COR-L47 (cell line): Measurements from ENCODE around the gene ABCC6.
A peak's percentile ranks its signal among the peaks of the same experiment; 100 is the strongest.

Source experiments
- DNase-seq: peaks from one replicate; lab custom pipeline; 2025; lab: John Stamatoyannopoulos, UW

ABCC6 gene

GRCh38 chr16:16141784-16142396, 81.4 kb downstream of the ABCC6 start:
- no peak for DNase-seq

DNA sequence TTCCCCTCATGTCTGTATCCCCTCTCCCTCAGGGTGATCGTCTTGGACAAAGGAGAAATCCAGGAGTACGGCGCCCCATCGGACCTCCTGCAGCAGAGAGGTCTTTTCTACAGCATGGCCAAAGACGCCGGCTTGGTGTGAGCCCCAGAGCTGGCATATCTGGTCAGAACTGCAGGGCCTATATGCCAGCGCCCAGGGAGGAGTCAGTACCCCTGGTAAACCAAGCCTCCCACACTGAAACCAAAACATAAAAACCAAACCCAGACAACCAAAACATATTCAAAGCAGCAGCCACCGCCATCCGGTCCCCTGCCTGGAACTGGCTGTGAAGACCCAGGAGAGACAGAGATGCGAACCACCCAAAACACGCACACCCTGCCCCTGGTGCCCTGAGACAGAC, 82.2 kb downstream of the ABCC6 start:
- DNase-seq = no peak

DNA sequence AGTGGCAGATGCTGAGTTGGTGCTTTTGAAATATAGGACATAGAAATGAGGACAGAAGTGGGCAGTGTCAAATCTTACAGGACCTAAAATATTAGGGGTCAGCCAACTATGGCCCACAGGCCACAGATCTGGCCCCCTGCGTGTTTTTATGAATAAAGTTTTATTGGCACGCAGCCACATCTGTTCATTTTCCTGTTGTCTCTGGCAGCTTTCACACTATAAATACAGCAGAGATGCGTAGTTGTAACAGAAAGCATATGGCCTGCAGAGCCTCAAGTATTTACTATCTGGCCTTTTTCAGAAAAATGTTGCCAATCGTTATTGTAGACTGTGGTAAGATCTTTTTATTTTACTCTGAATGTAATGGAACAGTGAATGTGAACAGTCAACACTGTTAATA, 82.8 kb downstream of the ABCC6 start:
- no peak for DNase-seq

DNA sequence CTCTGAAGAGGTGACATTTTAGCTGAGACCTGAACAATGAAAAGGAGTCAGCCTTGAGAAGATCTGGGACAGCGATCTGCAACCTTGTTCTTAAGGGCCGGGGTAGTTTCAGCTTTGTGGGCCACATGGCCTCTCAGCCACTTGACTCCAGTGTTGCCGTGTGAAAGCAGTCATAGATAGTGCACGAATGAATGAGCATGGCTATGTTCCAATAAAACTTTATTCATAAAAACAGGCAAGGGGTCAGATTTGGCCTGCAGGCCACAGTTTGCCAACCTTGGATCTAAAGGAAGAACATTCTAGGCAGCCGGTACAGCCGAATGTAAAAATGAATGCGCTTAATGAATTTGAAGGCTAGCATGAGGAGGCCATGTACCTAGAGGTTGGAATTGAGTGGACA, 83.5 kb downstream of the ABCC6 start:
- DNase-seq = no peak

DNA sequence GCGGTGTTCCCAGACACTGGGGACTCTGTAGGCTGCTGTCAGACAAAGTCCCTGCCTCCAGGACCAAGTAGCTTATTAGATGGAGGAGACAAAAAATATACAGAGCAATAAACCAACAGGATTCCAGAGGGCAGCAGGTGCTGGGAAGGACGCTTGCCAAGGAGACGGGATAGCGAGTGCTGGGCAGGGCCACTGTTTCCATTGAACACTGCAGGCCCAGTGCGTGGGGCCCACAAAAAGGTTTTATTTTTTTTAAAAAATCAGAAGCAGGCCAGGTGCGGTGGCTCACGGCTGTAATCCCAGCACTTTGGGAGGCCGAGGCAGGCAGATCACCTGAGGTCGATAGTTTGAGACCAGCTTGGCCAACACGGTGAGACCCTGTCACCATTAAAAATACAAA, 84.2 kb downstream of the ABCC6 start:
- DNase-seq = no peak

DNA sequence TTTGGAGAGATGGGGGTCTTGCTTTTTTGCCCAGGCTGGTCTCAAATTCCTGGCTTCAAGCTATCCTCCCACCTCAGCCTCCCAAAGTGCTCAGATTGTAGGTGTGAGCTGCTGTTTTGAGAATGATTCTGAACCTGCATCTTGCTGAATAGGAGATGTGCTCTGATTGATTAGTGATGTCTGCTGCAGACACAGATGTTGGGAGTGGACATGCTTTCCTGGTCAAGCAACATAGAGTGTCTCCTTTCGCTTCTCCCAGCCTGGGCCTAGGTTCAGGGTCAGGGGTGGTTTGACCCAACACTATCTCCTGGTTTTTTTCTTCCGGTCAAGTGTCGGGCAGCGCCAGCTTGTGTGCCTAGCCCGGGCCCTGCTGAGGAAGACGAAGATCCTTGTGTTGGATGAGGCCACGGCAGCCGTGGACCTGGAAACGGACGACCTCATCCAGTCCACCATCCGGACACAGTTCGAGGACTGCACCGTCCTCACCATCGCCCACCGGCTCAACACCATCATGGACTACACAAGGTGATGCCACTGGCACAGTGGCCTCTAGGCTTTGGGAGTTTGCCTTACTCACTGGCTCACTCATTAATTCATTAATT, 85.2 kb downstream of the ABCC6 start:
- DNase-seq = no peak

- DNase-seq = no peak
These were observed 86.2 kb downstream of the ABCC6 start for GRCh38 chr16:16137110-16137509.

- no peak for DNase-seq
These were observed 86.7 kb downstream of the ABCC6 start for GRCh38 chr16:16136588-16136987.

GRCh38 chr16:16133943-16134604, 89.2 kb downstream of the ABCC6 start:
- no peak for DNase-seq

DNA sequence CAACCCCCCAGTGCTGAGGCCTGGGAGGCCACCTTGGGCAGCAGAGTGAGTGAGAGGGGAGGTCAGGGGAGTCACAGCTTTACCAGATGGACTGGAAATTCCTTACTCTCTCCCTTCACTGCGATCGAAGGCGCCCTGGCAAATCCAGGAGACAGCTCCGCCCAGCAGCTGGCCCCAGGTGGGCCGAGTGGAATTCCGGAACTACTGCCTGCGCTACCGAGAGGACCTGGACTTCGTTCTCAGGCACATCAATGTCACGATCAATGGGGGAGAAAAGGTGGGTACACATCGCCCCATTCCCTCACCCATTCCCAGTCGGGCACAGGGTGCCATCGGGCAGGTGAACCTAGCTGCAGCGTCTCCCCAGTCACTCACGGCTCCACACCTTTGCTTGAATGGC, 91.6 kb downstream of the ABCC6 start:
- DNase-seq = no peak

DNA sequence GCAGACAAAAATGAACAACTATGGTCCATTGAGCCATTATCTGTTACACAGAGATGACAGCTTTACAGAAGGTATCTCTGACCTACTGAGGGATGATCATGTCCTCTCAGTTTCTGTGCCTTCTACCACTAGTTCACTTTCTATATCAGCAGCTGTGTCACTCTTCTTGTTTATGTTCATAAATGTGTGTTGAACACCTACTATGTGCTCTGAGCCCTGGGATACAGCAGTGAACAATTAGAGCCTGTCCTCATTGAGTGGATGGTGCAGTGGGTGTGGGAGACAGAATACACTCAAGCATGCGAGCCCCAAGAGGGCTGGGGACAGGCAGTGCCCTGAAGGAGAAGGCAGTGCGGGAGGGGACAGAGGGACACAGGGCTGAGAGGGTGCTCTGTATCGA, 92.1 kb downstream of the ABCC6 start:
- no peak for DNase-seq

- DNase-seq = peak; percentile 47
These were observed 95.7 kb downstream of the ABCC6 start for GRCh38 chr16:16127469-16128116.

- DNase-seq = no peak
These were observed 96.4 kb downstream of the ABCC6 start for GRCh38 chr16:16126896-16127295.

- DNase-seq = no peak
These were observed 98.3 kb downstream of the ABCC6 start for GRCh38 chr16:16124974-16125373.

DNA sequence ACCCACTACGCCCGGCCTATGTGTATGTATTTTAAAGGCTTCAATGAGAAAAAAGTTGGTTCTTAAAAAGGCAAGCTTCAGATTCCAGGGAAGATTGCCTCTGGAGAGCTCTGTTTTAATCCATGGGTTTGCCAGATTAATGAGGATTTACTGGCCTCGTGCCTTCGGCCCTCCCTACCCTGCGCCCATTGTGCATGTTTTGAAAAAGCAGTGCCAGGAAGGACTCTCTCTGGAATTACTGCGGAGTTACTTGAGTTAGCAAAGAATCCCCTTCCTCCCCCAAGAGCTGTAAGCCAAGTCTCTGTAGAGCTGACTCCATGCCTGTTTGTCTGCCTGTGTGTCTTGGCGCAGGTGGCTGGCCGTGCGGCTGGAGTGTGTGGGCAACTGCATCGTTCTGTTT, 98.9 kb downstream of the ABCC6 start:
- DNase-seq = no peak

DNA sequence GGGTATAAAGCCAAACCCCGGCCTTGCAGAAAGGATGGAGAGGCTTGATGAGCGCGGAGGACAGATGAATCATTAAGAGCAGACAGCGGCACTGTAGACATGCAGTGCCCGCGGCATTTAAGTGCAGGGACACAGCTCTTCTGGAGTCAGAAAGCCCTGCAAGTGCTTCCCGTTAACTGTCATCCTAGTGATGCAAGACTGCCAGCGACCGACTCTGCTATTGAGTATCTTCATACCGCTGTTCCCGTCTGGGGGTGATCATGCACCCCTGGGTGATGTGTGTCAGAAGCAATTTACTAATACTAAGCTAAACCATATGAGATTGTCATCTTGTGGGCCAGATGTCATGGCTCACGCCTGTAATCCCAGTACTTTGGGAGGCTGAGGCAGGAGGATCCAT, 101.0 kb downstream of the ABCC6 start:
- no peak for DNase-seq

GRCh38 chr16:16121185-16121727, 102.0 kb downstream of the ABCC6 start:
- DNase-seq = no peak

- DNase-seq = peak; percentile 90
These were observed 102.7 kb downstream of the ABCC6 start for GRCh38 chr16:16120382-16121184.

- DNase-seq = peak; percentile 88
These were observed 103.3 kb downstream of the ABCC6 start for GRCh38 chr16:16120044-16120381.

DNA sequence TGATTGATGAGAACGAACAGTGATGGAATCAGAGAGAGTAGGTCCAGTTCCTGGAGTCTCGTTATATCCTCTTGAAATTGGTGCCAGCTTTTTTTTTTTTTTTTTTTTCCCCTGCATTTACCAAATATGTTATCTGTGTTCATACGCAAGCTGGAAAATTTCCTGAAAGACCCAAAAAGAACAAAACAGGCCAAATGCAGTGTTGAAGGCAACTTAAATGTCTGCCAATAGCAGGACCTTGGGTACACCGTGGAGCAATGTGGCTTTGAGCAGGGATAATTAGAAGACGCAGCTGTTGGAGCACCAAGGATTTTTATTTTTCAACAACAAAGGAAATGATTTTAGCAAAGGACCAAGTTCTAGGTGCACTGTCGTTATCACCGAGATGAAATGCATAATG, 105.0 kb downstream of the ABCC6 start:
- DNase-seq = no peak

- no peak for DNase-seq
These were observed 106.5 kb downstream of the ABCC6 start for GRCh38 chr16:16116841-16117240.

GRCh38 chr16:16113076-16113475, 110.2 kb downstream of the ABCC6 start:
- DNase-seq = no peak
